ENCODE data around the gene PPARA.

- TF ChIP-seq EP300 (IDR thresholded peaks at IDR 0.05) (no peak), CTCF (IDR thresholded peaks at IDR 0.05) (no peak)
Measured at GRCh38 chr22:46113110-46113909, 37.0 kb upstream of the PPARA start.
